IMR-90 (cell line): Measurements from ENCODE around the gene RAP1GAP2. TPM values are rescaled to one million over a fixed set of nuclear protein-coding genes. Genes with fewer than 3 reads are reported as not detected.

Source experiments
- ATAC-seq: fragments of 200-7000 bp; cut with Tn5 transposase; 2 replicates; pipeline ENCODE4 v1.9.1; 2020; ENCODE audit warnings: low read depth, mild to moderate bottlenecking, moderate library complexity
- BruUV-seq: library from RNA; stranded (reverse); fragments of 400-500 nt; replicated peaks from 2 replicates; lab custom pipeline; 2021; lab: Mats Ljungman, UMichigan
- CTCF ChIA-PET: fragments of 300-600 bp; formaldehyde crosslinking; extraction: SDS; loops from one replicate; lab custom pipeline; 2021; ENCODE audit warnings: antibody characterized with exemption; lab: Yijun Ruan, JAX
- POLR2A ChIA-PET: fragments of 300-600 bp; sonication (Branson Sonifier 250); formaldehyde crosslinking; loops from one replicate; lab custom pipeline; 2022; ENCODE audit warnings: antibody characterized with exemption; ENCODE audit not compliant: unreplicated experiment; lab: Charles Lee
- DNase-seq: peaks from one replicate; pipeline ENCODE4 v3.0.0; 2013
- H2AFZ ChIP-seq: replicated peaks from 2 replicates; pipeline ENCODE3; 2013; ENCODE audit warnings: low read length, mild to moderate bottlenecking; ENCODE audit not compliant: poor library complexity
- H2AK5ac ChIP-seq: 2 replicates; pipeline ENCODE4 v1.6.1; 2013; ENCODE audit warnings: low read depth, low read length, inconsistent platforms
- H2AK9ac ChIP-seq: replicated peaks from 2 replicates; pipeline ENCODE3; 2013; ENCODE audit warnings: mild to moderate bottlenecking, low read depth, low read length, moderate library complexity; ENCODE audit not compliant: poor library complexity
- H2BK120ac ChIP-seq: 2 replicates; pipeline ENCODE4 v1.6.1; 2013; ENCODE audit warnings: low read depth, low read length, inconsistent platforms
- H2BK15ac ChIP-seq: 3 replicates; pipeline ENCODE4 v1.6.1; 2013; ENCODE audit warnings: low read depth, low read length, inconsistent platforms
- H2BK20ac ChIP-seq: 2 replicates; pipeline ENCODE4 v1.6.1; 2013; ENCODE audit warnings: low read depth, mild to moderate bottlenecking, inconsistent platforms, low read length, moderate library complexity
- H2BK5ac ChIP-seq: 2 replicates; pipeline ENCODE4 v1.6.1; 2013; ENCODE audit warnings: mild to moderate bottlenecking, low read depth, low read length, inconsistent platforms; ENCODE audit not compliant: poor library complexity, severe bottlenecking
- H3K14ac ChIP-seq: replicated peaks from 2 replicates; pipeline ENCODE4 v1.6.1; 2013; ENCODE audit warnings: low read depth, low read length, inconsistent platforms
- H3K18ac ChIP-seq: 2 replicates; pipeline ENCODE4 v1.6.1; 2013; ENCODE audit warnings: low read depth, low read length, control low read depth
- H3K23ac ChIP-seq: 2 replicates; pipeline ENCODE4 v1.6.1; 2013; ENCODE audit warnings: low read depth, low read length, inconsistent platforms
- H3K27ac ChIP-seq: 2 replicates; pipeline ENCODE4 v1.5.1; 2013; ENCODE audit warnings: mild to moderate bottlenecking, control low read depth, low read length; ENCODE audit not compliant: insufficient read depth
- H3K27me3 ChIP-seq: 2 replicates; pipeline ENCODE4 v1.6.1; 2013; ENCODE audit warnings: low read length; ENCODE audit not compliant: control insufficient read depth, insufficient read depth
- H3K36me3 ChIP-seq: 2 replicates; pipeline ENCODE4 v1.6.1; 2013; ENCODE audit warnings: low read length, mixed read lengths; ENCODE audit not compliant: control insufficient read depth, insufficient read depth
- H3K4ac ChIP-seq: 2 replicates; pipeline ENCODE4 v1.6.1; 2013; ENCODE audit warnings: low read depth, low read length, inconsistent platforms
- H3K4me1 ChIP-seq: 2 replicates; pipeline ENCODE4 v1.6.1; 2013; ENCODE audit warnings: low read length, mixed read lengths; ENCODE audit not compliant: control insufficient read depth, insufficient read depth
- H3K4me2 ChIP-seq: 2 replicates; pipeline ENCODE4 v1.6.1; 2013; ENCODE audit warnings: low read depth, mild to moderate bottlenecking, control low read depth, low read length, moderate library complexity
- H3K4me3 ChIP-seq: 2 replicates; pipeline ENCODE4 v1.5.1; 2013; ENCODE audit warnings: low read depth, mild to moderate bottlenecking, control low read depth, low read length, moderate library complexity; ENCODE audit not compliant: insufficient read depth
- H3K56ac ChIP-seq: 2 replicates; pipeline ENCODE4 v1.6.1; 2013; ENCODE audit warnings: low read length, inconsistent platforms; ENCODE audit not compliant: insufficient read depth; ENCODE audit errors: extremely low read depth
- H3K79me1 ChIP-seq, 2 experiments: 2 replicates each; pipeline ENCODE4 v1.6.1; 2013; ENCODE audit warnings: low read length in 2 of 2, inconsistent platforms in 1 of 2, low read depth in 1 of 2
- H3K9ac ChIP-seq: 2 replicates; pipeline ENCODE4 v1.6.1; 2013; ENCODE audit warnings: low read depth, low read length, control low read depth
- H3K9me1 ChIP-seq: 2 replicates; pipeline ENCODE4 v1.6.1; 2013; ENCODE audit warnings: low read length, inconsistent platforms; ENCODE audit not compliant: insufficient read depth
- H3K9me3 ChIP-seq: 2 replicates; pipeline ENCODE4 v1.6.1; 2013; ENCODE audit warnings: low read length; ENCODE audit not compliant: control insufficient read depth, insufficient read depth
- H4K20me1 ChIP-seq: 2 replicates; pipeline ENCODE4 v1.6.1; 2013; ENCODE audit warnings: low read length, inconsistent platforms; ENCODE audit not compliant: insufficient read depth
- H4K5ac ChIP-seq: 2 replicates; pipeline ENCODE4 v1.6.1; 2013; ENCODE audit warnings: mild to moderate bottlenecking, low read depth, low read length, control low read depth
- H4K8ac ChIP-seq, 2 experiments: 2 replicates each; pipeline ENCODE4 v1.6.1; 2013; ENCODE audit warnings: low read depth in 2 of 2, low read length in 2 of 2, control low read depth in 1 of 2, inconsistent platforms in 1 of 2
- H4K91ac ChIP-seq: 2 replicates; pipeline ENCODE4 v1.6.1; 2013; ENCODE audit warnings: low read depth, low read length, inconsistent platforms; ENCODE audit not compliant: insufficient read depth
- BHLHE40 ChIP-seq: fragments of 150-350 bp; IDR thresholded peaks from 2 replicates; pipeline ENCODE4 v1.6.1; 2016; ENCODE audit warnings: mild to moderate bottlenecking, low read depth, low read length
- CHD1 ChIP-seq: IDR thresholded peaks from 2 replicates; pipeline ENCODE4 v1.6.1; 2012; ENCODE audit warnings: low read depth, low read length, improper control_type of control experiment
- ELK1 ChIP-seq: fragments of 150-350 bp; IDR thresholded peaks from 2 replicates; pipeline ENCODE4 v1.6.1; 2016; ENCODE audit warnings: low read depth, mild to moderate bottlenecking, low read length, moderate library complexity, borderline replicate concordance
- FOS ChIP-seq: fragments of 150-350 bp; IDR thresholded peaks from 2 replicates; pipeline ENCODE4 v1.6.1; 2016; ENCODE audit warnings: low read depth, low read length
- MAZ ChIP-seq: IDR thresholded peaks from 2 replicates; pipeline ENCODE4 v1.6.1; 2012; ENCODE audit warnings: low read depth, mild to moderate bottlenecking, low read length, improper control_type of control experiment, moderate library complexity, borderline replicate concordance
- MXI1 ChIP-seq: IDR thresholded peaks from 2 replicates; pipeline ENCODE4 v1.6.1; 2012; ENCODE audit warnings: low read depth, mild to moderate bottlenecking, low read length, moderate library complexity, borderline replicate concordance
- NFE2L2 ChIP-seq: fragments of 150-350 bp; IDR thresholded peaks from 2 replicates; pipeline ENCODE4 v1.6.1; 2016; ENCODE audit warnings: low read depth, mild to moderate bottlenecking, low read length
- POLR2A ChIP-seq: IDR thresholded peaks from 2 replicates; pipeline ENCODE4 v1.6.1; 2012; ENCODE audit warnings: mild to moderate bottlenecking, low read depth, low read length
- RAD21 ChIP-seq: IDR thresholded peaks from 2 replicates; pipeline ENCODE4 v1.6.1; 2012; ENCODE audit warnings: low read length, improper control_type of control experiment
- RCOR1 ChIP-seq: IDR thresholded peaks from 2 replicates; pipeline ENCODE4 v1.6.1; 2012; ENCODE audit warnings: mild to moderate bottlenecking, low read length, improper control_type of control experiment; ENCODE audit not compliant: insufficient replicate concordance
- RFX5 ChIP-seq: IDR thresholded peaks from 2 replicates; pipeline ENCODE4 v1.8.0; 2012; ENCODE audit warnings: low read depth, mild to moderate bottlenecking, low read length, moderate library complexity
- SMC3 ChIP-seq: fragments of 150-350 bp; IDR thresholded peaks from 2 replicates; pipeline ENCODE4 v1.6.1; 2016; ENCODE audit warnings: low read depth, mild to moderate bottlenecking, antibody characterized with exemption, low read length, moderate library complexity
- USF2 ChIP-seq: fragments of 150-350 bp; IDR thresholded peaks from 2 replicates; pipeline ENCODE4 v1.6.1; 2017; ENCODE audit warnings: mild to moderate bottlenecking, antibody characterized with exemption, low read length, low read depth
- WGBS, 2 experiments: methylation state at CpG; one replicate each; pipeline versions ENCODE4 v1.1.5 to v1.1.7; 2013; ENCODE audit warnings: missing lambda C conversion rate in 2 of 2; ENCODE audit not compliant: insufficient read length in 1 of 2; ENCODE audit errors: extremely low coverage in 2 of 2; 5-methylcytosine and 5-hydroxymethylcytosine counted together
- dilution Hi-C: fragments of 300-500 bp; cut with HindIII; formaldehyde crosslinking; loops from one replicate; pipeline ENCODE4 v1.14.3; 2018; ENCODE audit warnings: low sequenced_read_pairs; ENCODE audit not compliant: unreplicated experiment
- in situ Hi-C: fragments of 300-500 bp; cut with MboI; formaldehyde crosslinking; loops from 3 replicates; pipeline ENCODE4 v1.14.3; 2019; ENCODE audit warnings: low sequenced_read_pairs, inconsistent platforms, mixed read lengths
- intact Hi-C: fragments of 100-400 bp; cut with micrococcal nuclease; formaldehyde crosslinking; loops from 2 replicates; pipeline ENCODE4 v1.10.0; 2022
- polyA plus RNA-seq, 3 experiments: library from polyadenylated mRNA; depleted of rRNA; stranded (reverse); fragments of >200 nt; gene quantifications; 2 replicates each; pipeline ENCODE4 v1.2.3, GENCODE V29; 2012; ENCODE audit warnings: low replicate concordance in 1 of 3
- total RNA-seq: library from RNA; depleted of rRNA; stranded (reverse); fragments of >200 nt; gene quantifications from 2 replicates; pipeline ENCODE4 v1.2.3, GENCODE V29; 2012

RAP1GAP2 gene
- total and polyA plus RNA-seq, 2 of the 4 experiments (the other 2 are of a cell fraction), result 5.7 to 7.5 TPM

GRCh38 chr17:2926019-2926650, 129.9 kb downstream of the RAP1GAP2 start:
- no peak overlapping the region for H4K5ac ChIP-seq
- ChIA-PET POLR2A (no interaction called here), CTCF (no interaction called here)
- H3K79me1 ChIP-seq, result no peaks in the 10 kb centered on the region; a peak in 1 of 4 replicates
- no TSS peak for BruUV-seq
- no peak overlapping the region for H3K27ac ChIP-seq
- ATAC-seq (no peak; the same call in 1 of the 2 replicates), DNase-seq (peak; percentile 57)
- H3K9ac ChIP-seq, result no peak overlapping the region
- 0 out of 2 replicates have a peak overlapping the region, but pooled peaks have one; percentile 46 for H3K23ac ChIP-seq
- no peak overlapping the region for H3K4me2 ChIP-seq
- in situ Hi-C loops (no loop called here), intact Hi-C loops (no loop called here), dilution Hi-C loops (no loop called here)
- peak overlapping the region; percentile 19; the same call in 1 of the 2 replicates for H2BK120ac ChIP-seq
- no peak overlapping the region; the same call in 1 of the 2 replicates for H3K14ac ChIP-seq
- H4K20me1 ChIP-seq, result no peaks in the 10 kb centered on the region
- H2AFZ ChIP-seq, result peak overlapping the region; percentile 76
- no peak overlapping the region for H2BK15ac ChIP-seq
- H3K9me3 ChIP-seq, result no peaks in the 10 kb centered on the region
- H3K9me1 ChIP-seq, result no peaks in the 10 kb centered on the region
- no peak overlapping the region; the same call in 1 of the 2 replicates for H4K91ac ChIP-seq
- H3K18ac ChIP-seq, result no peak overlapping the region
- H3K36me3 ChIP-seq, result no peaks in the 10 kb centered on the region
- TF ChIP-seq MAZ, result no peak
- no peak for TF ChIP-seq RAD21
- TF ChIP-seq MXI1, result no peak
- TF ChIP-seq USF2, result no peak
- no peak for TF ChIP-seq ELK1
- no peak for TF ChIP-seq NFE2L2
- no peak for TF ChIP-seq RFX5
- no peak for TF ChIP-seq BHLHE40
- no peak for TF ChIP-seq SMC3
- TF ChIP-seq FOS, result no peak
- no peak for TF ChIP-seq CHD1
- TF ChIP-seq POLR2A, result no peak
- no peak for TF ChIP-seq RCOR1
- peak overlapping the region; percentile 4; the same call in 1 of the 2 replicates for H3K4ac ChIP-seq
- H2BK20ac ChIP-seq, result no peak overlapping the region; the same call in 1 of the 2 replicates
- no peak overlapping the region for H3K56ac ChIP-seq
- no peak overlapping the region for H3K4me3 ChIP-seq
- H2AK9ac ChIP-seq, result peak overlapping the region; percentile 77
- peak overlapping the region in 1 of 2 experiments; percentile 6; a peak in 3 of 4 replicates for H4K8ac ChIP-seq
- H2BK5ac ChIP-seq, result no peak overlapping the region
- H3K27me3 ChIP-seq, result no peaks in the 10 kb centered on the region
- no peak overlapping the region for H2AK5ac ChIP-seq
- 90% methylated on average over 2 of the region's 14 CpGs; no CpG with 5 or more reads in 1 of the 2 experiments for WGBS, 2 experiments
- peaks cover 4% of the 10 kb centered on the region for H3K4me1 ChIP-seq
